Astrocyte (in vitro differentiated cells and primary cell): ENCODE data around the gene GABRR3.

Source experiments
- EZH2 ChIP-seq: IDR thresholded peaks from 2 replicates; pipeline ENCODE4 v1.6.1; 2012; ENCODE audit warnings: mild to moderate bottlenecking, low read length, inconsistent platforms; ENCODE audit not compliant: insufficient read depth
- TF ChIP-seq, protein P1 (sequence below): IDR thresholded peaks from 2 replicates; pipeline ENCODE4 v1.5.1; 2011; ENCODE audit warnings: low read depth, mild to moderate bottlenecking, inconsistent platforms, low read length, moderate library complexity; ENCODE audit not compliant: insufficient read depth

DNA sequence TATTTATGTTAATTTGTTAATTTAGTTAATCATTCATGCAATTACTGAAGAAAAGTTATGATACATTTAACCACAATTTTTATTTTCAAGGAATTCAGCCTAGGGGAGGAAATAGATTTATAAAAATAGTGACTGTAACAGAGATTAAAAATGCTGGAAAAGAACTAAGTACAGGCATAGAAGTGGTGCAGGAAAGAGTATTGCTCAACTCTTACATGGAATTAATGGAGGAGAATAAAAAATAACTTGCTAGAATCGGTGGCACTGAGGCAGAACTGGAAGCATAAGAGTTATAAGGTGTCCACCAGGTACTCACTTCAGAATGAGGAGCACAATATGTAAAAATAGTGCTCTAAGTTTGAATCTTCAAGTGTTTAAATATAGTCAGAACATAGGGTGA lies 38.4 kb upstream of the GABRR3 start:
- TF ChIP-seq, protein P1, sequence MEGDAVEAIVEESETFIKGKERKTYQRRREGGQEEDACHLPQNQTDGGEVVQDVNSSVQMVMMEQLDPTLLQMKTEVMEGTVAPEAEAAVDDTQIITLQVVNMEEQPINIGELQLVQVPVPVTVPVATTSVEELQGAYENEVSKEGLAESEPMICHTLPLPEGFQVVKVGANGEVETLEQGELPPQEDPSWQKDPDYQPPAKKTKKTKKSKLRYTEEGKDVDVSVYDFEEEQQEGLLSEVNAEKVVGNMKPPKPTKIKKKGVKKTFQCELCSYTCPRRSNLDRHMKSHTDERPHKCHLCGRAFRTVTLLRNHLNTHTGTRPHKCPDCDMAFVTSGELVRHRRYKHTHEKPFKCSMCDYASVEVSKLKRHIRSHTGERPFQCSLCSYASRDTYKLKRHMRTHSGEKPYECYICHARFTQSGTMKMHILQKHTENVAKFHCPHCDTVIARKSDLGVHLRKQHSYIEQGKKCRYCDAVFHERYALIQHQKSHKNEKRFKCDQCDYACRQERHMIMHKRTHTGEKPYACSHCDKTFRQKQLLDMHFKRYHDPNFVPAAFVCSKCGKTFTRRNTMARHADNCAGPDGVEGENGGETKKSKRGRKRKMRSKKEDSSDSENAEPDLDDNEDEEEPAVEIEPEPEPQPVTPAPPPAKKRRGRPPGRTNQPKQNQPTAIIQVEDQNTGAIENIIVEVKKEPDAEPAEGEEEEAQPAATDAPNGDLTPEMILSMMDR: no peak
- TF ChIP-seq EZH2: no peak
